Mesothelial cell of epicardium (in vitro differentiated cells): Measurements from ENCODE around the gene ABCG2. TPM values are rescaled to one million over a fixed set of nuclear protein-coding genes. Genes with fewer than 3 reads are reported as not detected.
"Not testable (repeated sequence)": the region's sequence is repeated elsewhere in the genome, so short reads cannot be mapped to it uniquely, and the experiment has no call there.

Experiments
- DNase-seq, 2 experiments: peaks; one replicate each; pipeline ENCODE4 v3.0.0; 2021; ENCODE audit warnings: low spot score in 2 of 2; ENCODE audit not compliant: unreplicated experiment in 2 of 2
- H3K27ac Mint-ChIP-seq: 2 replicates; pipeline ENCODE4 v1.8.0; 2021; ENCODE audit warnings: mixed read lengths
- H3K27me3 Mint-ChIP-seq: 2 replicates; pipeline ENCODE4 v1.8.0; 2021; ENCODE audit warnings: low read depth, mixed read lengths
- H3K36me3 Mint-ChIP-seq: 2 replicates; pipeline ENCODE4 v1.8.0; 2021; ENCODE audit warnings: mixed read lengths
- H3K4me1 Mint-ChIP-seq: 2 replicates; pipeline ENCODE4 v1.8.0; 2021; ENCODE audit warnings: mixed read lengths
- H3K4me3 Mint-ChIP-seq: 2 replicates; pipeline ENCODE4 v1.8.0; 2021; ENCODE audit warnings: mild to moderate bottlenecking, moderate library complexity, mixed read lengths
- H3K9me3 Mint-ChIP-seq: 2 replicates; pipeline ENCODE4 v1.8.0; 2021; ENCODE audit warnings: mixed read lengths
- CTCF ChIP-seq: fragments of 200-600 bp; sonication (generic); IDR thresholded peaks from one replicate; pipeline ENCODE4 v1.5.0; 2021; ENCODE audit warnings: antibody characterized with exemption; ENCODE audit not compliant: unreplicated experiment
- total RNA-seq: library from RNA; stranded (reverse); gene quantifications from 3 replicates; pipeline ENCODE4 v1.2.1, GENCODE V29; 2021

ABCG2 gene
- total RNA-seq, 1 donor from 2014 or later: 0.92 TPM

GRCh38 chr4:88134111-88134510 lies 24.3 kb downstream of the ABCG2 start:
- H3K9me3 Mint-ChIP-seq: peaks cover 11% of the 10 kb centered on the region
- no peak for DNase-seq
- peaks cover 6% of the 10 kb centered on the region for H3K4me1 Mint-ChIP-seq
- no peaks in the 10 kb centered on the region for H3K27me3 Mint-ChIP-seq
- H3K36me3 Mint-ChIP-seq: no peaks in the 10 kb centered on the region
- H3K27ac Mint-ChIP-seq: no peak overlapping the region
- no peak for TF ChIP-seq CTCF
- H3K4me3 Mint-ChIP-seq: no peak overlapping the region

- H3K36me3 Mint-ChIP-seq: no peaks in the 10 kb centered on the region
- DNase-seq: no peak
- no peaks in the 10 kb centered on the region for H3K27me3 Mint-ChIP-seq
- peaks cover 23% of the 10 kb centered on the region for H3K9me3 Mint-ChIP-seq
- H3K27ac Mint-ChIP-seq: no peak overlapping the region
- H3K4me1 Mint-ChIP-seq: no peaks in the 10 kb centered on the region
- TF ChIP-seq CTCF: no peak
- no peak overlapping the region for H3K4me3 Mint-ChIP-seq
Measured at GRCh38 chr4:88130544-88131305, 27.7 kb downstream of the ABCG2 start.

GRCh38 chr4:88130003-88130402 lies 28.4 kb downstream of the ABCG2 start:
- no peak overlapping the region for H3K4me3 Mint-ChIP-seq
- no peaks in the 10 kb centered on the region for H3K27me3 Mint-ChIP-seq
- H3K9me3 Mint-ChIP-seq: peaks cover 26% of the 10 kb centered on the region
- DNase-seq: no peak
- no peak overlapping the region for H3K27ac Mint-ChIP-seq
- no peak for TF ChIP-seq CTCF
- H3K4me1 Mint-ChIP-seq: no peaks in the 10 kb centered on the region
- H3K36me3 Mint-ChIP-seq: no peaks in the 10 kb centered on the region

GRCh38 chr4:88122260-88122659 lies 36.2 kb downstream of the ABCG2 start:
- H3K36me3 Mint-ChIP-seq: peaks cover 15% of the 10 kb centered on the region

GRCh38 chr4:88119943-88120342 lies 38.5 kb downstream of the ABCG2 start:
- H3K27me3 Mint-ChIP-seq: no peaks in the 10 kb centered on the region
- peaks cover 15% of the 10 kb centered on the region for H3K36me3 Mint-ChIP-seq
- H3K4me1 Mint-ChIP-seq: no peaks in the 10 kb centered on the region
- no peak for DNase-seq
- no peak overlapping the region for H3K27ac Mint-ChIP-seq
- peaks cover 54% of the 10 kb centered on the region for H3K9me3 Mint-ChIP-seq
- no peak for TF ChIP-seq CTCF
- no peak overlapping the region for H3K4me3 Mint-ChIP-seq

More at GRCh38 chr4:88122260-88122659, 36.2 kb downstream of the ABCG2 start:
- not testable (repeated sequence) for DNase-seq, H3K4me3 Mint-ChIP-seq, H3K4me1 Mint-ChIP-seq, H3K27me3 Mint-ChIP-seq, H3K27ac Mint-ChIP-seq
- peaks cover 66% of the 10 kb centered on the region for H3K9me3 Mint-ChIP-seq

- DNase-seq: no peak
- Mint-ChIP-seq H3K4me1 (peaks cover 3% of the 10 kb centered on the region), H3K27ac (no peak overlapping the region), H3K27me3 (no peaks in the 10 kb centered on the region), H3K36me3 (peaks cover 10% of the 10 kb centered on the region), H3K4me3 (no peak overlapping the region), H3K9me3 (peaks cover 24% of the 10 kb centered on the region)
- no peak for TF ChIP-seq CTCF
Measured at GRCh38 chr4:88115587-88115986, 42.9 kb downstream of the ABCG2 start.
